CD4-positive, alpha-beta T cell treated with Interferon gamma for 1 hour (primary cell): ENCODE data around the gene GMPPB.

ENCODE experiments used
- DNase-seq: peaks from one replicate; pipeline ENCODE4 v3.0.0-alpha.2; 2020

The GMPPB gene

DNA sequence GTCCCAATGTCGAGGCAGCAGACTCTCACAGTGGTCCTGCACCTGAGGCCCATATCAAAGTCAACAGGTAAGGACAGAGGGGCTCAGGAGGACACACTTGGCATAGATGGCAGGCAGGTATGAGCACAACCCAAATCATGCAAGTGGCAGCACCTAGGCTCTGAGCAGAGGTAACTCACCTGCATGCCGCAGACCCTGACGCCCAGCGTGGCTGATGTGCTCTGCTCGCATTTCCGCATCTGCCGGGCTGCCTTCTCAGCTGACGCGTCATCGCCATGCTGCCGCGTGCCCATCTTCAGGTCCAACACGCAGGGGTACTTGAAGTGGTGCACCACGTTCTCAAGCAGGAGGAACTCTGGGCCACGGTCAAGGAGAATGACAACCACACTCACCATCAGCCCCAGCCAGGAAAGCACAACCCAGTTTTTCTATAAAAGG lies 4.2 kb upstream of the GMPPB start:
- DNase-seq: no peak

DNA sequence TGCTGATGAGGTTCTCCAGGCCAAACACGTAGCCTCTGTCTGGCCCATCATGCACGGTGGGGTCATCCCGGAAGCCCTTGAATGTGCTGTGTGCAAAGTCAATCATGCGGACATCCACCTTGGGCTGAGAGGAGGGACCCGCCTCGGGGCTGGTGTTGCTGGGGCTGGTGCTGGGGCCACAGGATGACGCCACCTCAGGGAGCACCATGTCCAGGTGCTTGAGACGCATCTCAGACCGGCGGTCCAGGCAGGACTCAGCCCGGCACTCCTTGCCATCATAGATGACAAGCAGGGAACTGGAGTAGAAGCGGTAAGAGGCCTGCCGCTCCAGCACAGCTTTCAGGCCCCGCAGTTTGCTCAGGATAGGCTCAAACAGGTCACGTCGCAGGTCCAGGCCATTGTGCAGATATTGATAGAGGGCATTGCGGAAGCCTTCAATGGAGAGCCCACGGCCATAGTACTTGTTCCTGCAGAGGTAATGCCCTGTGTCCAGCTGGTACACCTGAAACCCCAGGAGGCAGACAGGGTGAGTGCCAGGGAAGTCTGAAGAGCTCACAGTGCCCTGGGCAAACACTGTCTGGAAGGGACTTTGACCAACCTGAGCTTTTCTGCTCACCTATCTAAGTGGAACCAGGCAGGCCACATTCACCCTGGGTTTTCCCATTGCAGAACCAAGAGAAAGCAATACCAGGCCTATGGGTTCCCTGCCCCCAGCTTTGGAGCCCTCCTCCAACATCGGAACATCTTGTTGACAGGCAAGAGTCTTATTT lies 3.6 kb upstream of the GMPPB start:
- no peak for DNase-seq

DNA sequence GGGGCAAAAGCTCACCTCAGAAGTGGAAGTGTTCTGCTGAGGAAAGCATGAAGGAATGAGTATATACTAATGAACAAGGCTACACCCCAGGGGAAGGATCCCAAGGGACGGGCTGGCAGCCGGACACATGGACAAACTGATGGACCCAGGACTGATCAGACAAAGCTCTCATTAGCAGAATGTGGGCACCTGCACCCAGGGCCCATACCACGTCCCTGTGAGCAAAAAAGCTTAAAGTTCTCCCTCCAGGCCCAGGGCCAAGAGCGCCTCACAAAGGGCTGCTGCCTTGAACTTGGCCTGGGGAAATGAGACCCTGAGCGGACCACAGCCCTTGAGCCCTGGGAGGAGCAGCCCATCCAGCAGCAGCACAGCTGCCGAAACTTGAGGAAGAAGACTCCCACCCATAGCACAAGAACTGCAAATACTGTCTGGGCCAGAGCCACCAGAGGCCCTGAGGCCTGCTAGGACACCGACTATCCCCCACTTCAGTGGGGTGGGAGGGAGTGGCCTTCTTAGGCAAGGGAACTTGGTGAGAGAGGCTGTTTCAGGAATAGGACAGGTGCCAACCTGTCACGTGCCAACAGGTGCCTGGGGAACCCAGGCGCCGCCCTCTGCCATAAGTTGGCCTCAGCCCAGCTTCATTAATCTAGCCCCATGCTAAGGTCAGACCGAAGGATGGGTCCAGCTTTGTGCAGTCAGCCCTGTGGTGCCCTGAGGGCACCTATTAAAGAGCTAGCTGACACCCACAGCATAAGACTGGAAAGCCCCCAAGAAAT lies 2.3 kb upstream of the GMPPB start:
- no peak for DNase-seq

DNA sequence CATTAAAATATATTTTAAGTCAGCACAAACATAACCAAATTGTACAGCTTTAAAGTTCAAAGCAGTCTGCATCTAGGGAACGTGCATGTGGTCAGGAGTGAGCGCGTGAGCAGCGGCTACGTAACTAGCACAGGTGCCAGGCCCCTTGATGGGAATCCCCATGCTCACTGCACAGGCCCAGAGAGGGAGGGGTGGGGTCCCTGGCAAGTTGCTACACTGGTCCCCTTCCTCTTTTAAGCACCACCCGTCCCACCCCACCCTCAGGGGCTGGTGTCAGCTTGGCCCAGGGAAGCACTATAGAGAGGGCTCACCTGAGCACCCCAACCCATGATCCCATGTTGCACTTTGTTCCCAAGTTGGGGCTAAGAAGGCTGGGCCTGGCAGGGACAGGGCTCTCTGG lies 835 bp upstream of the GMPPB start:
- peak; percentile 79 for DNase-seq

DNA sequence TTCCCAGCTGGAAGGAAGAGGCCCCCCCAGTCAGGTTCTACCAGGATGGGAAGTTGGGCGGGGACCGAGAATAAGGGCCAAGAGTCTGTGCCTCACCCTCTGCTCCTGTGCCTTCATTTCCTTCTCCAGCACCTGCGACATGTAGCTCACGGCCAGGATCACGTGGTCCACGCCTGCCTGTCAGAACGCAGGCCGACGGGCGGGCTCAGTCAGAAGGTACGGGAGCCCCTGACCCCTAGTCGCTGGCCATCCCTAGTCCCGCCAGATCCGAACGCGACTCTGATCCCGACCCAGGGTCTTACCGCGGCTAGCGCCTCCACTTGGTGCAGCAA lies 489 bp downstream of the GMPPB start:
- DNase-seq: peak; percentile 59

DNA sequence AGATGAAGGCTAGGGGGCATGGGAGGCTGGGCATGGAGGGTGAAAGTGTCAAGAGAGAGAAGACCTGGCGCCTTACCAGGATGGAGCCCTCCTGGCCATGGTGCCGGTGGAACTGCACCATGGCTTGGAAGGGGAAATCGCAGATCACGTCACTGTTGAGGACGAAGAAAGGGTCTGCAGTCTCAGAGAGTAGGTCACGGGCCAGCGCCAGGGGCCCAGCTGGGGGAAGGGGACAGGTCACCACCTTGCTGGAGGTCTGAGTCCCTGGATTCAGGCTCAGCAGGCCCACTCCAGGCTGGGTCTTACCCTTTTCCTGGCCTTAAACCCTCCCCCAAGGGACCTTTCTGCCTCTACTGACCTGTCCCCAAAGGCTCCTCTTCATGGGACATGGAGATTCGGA lies 855 bp downstream of the GMPPB start:
- DNase-seq: no peak

DNA sequence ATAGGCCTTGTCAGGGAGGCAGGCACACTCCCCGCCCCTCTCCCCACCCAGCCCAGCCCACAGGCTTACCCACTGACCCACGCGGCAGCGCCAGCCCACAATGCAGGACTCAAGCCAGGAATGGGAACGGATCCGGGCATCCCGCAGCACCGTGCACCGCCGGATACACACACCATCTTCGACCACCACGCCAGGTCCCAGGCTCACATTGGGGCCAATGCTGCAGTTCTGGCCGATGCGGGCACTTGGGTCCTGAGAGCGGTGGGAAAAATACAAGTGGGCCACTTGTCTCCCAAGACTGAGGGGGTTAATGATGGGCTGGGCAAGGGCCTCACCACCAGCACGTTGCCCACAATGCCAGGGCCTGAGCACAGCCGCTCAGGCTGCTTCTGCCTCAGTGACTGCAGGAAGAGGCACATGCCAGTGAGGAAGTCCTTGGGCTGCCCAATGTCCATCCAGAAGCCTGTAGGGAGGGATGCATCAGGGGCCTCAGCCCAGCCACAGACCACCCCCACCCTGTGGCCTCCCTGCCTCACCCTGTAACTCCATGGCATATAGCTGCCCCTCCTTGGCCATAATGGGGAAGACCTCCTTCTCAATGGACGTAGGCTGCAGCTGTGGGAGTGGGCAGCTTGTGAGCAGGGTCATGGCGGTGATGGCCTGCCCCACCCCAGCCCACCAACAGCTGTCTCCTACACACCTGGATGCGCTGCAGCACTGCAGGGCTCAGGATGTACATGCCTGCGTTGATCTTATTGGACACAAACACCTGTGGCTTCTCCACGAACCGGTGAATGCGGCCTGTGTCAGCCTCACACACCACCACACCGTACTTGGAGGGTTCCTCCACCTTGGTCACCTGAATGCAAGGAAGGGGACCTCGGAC lies 1.6 kb downstream of the GMPPB start:
- no peak for DNase-seq

DNA sequence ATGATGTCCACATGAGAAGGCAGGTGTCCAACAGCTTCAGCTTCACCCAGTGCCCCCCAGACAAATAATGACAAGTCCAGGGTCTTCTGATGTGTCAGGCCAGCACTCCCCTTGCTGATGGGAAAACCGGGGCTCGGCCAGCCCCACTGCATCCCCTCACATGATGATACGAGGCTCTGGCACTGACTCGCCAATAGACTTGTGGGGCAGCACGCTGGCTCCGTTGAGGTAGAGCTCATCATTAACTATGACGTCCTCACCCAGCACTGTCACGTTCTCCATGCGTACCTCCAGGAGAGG lies 2.2 kb downstream of the GMPPB start:
- no peak for DNase-seq

DNA sequence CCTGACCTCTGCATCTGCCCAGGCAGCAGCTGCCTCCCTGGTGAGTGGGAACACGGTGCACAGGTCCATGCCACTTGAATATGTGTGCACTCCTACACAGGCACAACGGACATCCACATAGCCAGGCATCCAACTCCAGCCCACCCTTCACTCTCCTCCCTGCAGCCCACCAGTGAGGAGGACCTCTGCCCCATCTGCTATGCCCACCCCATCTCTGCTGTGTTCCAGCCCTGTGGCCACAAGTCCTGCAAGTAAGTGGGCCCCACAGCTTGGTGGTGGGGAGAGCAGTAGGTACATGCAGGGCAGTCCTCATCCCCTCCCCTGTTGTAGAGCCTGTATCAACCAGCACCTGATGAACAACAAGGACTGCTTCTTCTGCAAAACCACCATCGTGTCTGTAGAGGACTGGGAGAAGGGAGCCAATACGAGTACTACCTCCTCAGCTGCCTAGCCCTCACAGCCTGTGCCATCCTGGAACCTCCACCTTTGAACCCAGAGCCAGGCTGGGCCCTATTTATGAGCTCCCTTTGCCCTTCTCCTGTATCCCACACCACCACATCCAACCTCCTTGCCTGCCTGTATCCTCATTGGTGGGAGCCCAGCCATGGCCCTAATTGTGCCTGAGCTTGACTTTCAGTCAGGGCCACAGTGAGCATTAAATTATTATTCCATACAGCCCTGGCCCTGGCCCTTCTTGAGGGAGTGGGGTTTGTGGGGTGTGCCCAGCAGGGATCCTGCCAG lies 2.7 kb downstream of the GMPPB start:
- no peak for DNase-seq

DNA sequence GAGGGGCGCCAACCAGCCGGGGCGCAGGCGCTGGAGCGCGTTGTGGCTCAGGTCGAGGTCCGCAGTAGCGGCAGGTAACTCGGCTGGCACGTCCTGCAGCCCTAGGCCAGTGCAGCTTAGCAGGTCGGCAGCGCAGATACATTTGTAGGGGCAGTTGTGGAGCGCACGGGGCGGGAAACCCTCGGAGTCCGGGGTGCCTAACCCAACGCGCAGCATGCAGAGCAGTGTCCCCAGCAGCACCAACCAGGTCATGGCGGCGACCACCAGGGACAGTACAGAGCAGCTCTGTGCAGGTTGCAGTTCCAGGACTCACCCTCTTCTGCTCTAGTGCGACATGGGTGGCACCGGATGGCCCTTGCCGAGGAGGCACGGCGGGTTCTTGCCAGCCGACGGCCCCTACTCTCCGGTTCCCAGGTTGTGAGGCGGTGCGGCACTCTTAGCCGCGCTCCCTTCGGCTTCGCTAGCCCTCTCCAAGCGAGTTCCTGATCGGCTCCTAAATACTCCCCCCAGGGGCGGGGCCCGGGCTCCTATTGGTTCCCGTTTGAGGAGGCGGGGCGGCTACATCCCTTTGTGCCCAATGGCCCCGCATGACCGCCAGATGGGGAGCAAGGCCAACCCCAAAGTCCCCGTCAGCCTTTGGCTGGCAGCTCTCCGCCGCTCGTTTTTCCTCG lies 4.4 kb downstream of the GMPPB start, which contains the start of gene AMIGO3:
Gene AMIGO3 (minus strand): TSS at position 471 of the 671 bp plus-strand sequence. CDS start 219 bp downstream, at position 252.
- DNase-seq: peak; percentile 88

DNA sequence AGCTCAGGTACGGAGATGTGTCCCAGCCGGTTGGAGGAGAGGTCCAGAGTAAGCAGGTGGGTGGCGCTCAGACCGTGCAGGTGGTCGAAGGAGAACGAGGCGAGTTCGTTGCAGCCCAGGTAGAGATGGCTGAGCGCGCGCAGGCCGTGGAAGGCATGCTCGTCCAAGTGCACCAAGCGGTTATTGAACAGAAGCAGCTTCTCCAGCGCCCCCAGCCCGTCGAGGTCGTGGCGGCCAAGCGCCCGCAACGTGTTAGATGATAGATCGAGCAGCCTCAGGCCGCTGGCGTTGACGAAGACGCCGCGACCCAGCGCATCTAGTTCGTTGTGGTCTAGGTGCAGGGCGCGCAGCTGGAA lies 4.9 kb downstream of the GMPPB start:
- no peak for DNase-seq

DNA sequence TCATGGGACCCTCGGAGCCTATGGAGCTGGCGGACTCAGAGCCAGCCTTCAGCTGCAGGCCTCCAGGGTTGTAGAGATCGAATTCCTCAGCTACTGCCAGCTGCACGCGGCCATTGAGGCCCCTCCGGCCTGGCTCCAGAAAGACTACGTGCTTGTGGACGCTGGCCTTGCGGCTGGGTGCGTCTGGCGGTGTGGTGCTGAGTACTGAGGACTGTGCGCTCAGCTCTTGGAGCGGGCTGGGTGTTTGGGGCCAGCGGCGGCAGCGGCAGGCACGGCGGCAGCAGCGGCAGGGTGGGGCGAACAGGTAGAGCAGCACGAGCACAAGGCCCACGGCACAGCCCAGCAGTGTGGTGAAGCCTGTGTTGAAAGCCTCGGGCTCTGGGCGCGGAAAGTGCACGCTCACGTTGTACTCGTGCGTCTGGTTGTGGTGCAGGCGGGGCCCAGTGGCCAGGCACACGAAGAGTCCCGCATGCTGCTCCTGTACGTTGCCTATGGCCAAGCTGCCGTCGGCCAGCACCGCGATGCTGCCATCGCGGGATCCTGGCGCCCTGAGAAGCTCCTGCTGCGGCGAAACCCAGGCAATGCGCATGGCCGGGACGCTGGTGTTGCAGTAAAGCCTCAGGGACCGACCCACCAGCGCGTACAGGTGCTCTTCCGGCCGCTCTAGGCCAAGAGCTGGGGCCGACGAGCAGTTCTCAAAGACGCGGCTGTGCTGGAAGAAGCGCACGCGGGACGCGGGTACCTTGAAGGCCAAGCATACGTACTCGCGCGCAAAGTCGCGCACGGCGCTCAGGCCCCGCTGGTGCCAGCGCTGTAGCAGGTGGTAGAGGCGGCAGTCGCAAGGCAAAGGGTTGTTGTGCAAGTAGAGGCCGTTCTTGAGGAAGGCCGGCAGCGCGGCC lies 5.5 kb downstream of the GMPPB start:
- DNase-seq: no peak

DNA sequence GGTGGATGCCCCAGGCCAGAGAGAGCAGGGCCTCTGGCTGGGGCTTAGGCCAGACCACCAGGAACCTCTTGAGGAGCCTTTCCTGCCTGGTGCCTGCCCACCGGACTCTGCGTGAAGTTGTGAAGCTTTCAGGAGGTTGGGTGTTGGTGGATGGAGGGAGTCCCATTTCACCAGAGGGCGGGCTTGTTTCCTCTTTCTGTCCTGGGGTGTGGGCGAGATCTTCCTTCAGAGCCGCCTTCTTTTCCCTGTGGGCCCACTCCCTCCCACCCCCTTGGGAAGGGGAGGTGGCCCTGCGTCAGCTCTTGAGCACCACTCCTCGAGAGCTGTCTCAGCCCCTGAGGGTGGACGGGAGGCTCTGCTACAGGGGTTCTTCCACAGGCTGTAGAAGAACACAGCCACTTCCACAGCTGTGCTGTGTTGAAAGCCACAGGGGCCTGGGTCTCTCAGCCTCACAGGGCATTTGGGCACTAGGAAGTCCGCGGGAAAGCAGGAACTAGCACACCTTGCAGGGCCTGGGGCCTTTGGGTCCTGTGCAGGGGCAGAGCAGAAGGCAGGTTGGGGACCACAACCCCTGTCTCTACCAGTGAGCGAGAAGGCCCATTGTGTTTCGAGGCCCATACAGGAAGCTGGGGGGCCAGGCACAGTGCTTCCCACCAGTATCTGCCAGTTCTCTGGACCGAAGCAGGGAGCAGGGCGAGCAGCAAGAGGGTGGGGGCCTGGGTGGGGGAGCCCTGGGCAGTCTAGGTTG lies 6.4 kb downstream of the GMPPB start:
- DNase-seq: no peak

DNA sequence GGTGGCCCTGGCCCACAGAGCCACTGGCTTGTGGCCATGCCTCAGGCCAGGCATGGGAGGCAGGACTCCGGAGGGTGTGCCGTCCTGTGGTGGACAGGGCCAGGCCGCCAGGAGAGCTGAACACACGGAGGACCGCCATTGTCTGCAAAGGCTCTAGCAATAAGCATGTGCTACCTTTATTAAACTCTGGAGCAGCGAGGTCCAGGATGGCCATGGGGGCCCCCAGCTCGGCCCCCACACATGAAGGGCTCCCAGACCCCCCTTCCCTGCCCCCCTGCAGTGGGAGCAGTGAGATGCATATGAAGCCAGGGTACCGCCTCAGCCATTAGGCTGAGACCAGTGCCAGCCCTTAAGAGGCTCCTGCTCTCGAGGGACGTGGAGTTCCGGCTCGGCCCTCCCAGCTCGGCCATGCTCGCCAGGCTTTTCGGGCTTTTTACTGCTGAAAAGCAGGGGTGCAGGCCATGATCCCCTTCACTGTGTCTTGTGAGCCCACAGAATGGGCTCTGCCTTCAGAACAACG lies 7.0 kb downstream of the GMPPB start:
- no peak for DNase-seq

DNA sequence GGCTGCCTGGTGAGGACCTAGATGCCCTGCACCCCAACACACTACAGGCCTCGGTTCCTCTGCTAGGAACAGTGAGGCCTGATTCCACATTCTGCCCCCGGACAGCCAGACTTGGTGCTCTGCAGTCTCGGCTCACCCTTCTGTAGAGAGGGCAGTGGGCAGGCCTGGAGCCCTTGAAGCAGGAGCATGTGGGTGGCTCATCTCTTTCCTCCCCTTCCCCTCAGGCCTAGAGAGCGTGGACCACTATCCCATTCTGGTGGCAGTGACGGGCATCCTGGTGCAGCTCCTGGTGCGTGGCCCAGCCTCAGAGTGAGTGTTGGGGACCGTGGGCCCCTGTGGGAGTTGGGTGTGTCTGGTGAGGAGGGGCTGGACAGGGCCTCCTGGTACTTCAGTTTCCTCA lies 7.6 kb downstream of the GMPPB start:
- DNase-seq: no peak

DNA sequence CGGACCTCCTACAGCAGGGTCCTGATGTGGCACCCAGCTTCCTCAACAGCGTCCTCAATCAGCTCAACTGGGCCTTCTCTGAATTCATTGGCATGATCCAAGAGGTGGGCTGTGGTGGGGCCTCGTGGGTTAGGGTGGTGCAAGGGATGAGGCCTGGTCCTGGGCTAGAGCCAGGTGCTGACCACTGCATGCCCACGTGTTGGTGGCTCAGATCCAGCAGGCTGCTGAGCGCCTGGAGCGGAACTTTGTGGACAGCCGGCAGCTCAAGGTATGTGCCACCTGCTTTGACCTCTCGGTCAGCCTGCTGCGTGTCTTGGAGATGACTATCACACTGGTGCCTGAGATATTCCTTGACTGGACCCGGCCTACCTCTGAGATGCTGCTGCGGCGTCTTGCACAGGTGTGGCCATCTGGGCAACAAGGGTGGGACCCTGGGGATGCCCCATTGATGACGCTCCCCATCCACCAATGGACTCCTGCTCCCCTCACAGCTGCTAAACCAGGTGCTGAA lies 8.1 kb downstream of the GMPPB start:
- no peak for DNase-seq

DNA sequence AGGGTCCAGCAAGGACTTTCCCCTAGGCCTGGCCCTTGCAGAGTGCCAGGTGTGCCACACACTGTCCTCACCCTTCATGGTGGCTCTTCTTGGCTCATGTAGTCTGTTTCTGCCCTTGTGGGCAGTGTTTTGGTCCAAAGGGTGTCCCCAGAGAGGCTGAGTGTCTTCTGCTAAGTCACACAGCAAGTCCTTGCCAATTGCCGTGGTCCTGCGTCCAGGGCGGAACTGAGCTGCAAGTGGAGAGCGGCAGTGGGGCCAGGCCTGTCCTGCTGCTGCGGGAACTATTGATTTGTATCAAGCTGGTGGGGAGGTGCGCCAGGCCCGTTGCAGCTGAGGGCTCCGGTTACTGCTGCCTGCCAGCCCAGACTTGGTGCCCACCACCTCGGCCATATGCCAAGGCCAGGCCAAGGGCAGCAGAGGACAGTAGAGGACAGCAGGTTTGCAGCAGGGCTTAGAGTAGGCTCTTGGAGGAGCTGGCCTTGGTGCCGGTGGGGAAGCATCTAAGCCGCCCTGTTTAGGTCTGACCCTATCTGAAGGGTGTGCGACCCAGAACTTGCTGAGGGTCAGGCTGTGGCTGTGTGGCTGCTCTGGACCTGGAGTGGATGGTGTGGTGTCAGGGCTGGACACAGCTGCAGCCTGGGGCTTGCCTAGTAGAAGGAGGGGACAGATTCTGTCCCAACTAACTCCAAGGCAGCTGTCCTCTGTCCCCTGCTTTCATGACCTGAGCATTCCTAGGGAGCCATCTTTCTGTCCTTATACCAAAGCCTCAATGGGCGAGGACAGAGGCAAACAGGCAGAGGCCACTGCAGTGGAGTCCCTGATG lies 8.8 kb downstream of the GMPPB start:
- DNase-seq: no peak

DNA sequence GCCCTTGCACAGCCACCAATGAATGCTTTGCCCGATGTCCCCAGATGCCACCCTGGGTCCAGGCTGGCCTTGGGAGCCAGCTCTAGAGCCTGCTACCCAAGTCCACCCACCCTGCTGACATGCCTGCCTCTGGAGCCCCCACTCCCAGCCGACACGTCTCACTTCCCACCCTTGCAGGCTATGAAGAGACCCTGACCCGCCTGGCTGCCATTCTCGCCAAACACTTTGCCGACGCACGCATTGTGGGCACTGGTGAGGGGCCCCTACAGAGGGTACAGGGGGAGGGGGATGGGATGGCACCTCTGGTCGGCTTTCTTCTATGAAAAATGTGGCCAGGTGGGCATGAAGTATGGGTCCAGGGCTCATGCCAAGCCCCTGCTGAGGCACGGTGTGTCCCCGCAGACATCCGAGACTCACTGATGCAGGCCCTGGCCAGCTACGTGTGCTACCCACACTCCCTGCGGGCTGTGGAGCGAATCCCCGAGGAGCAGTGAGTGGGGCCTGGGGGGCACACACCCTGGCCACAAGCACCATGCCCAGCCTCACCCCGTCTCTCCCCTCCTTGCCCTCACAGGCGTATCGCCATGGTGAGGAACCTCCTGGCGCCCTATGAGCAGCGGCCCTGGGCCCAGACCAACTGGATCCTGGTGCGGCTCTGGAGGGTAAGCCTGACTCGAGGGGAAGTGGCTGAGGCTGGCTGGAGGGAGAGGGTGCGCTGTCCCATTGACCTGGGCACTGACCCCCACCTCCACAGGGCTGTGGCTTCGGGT lies 10.2 kb downstream of the GMPPB start:
- DNase-seq: no peak
